HFFc6 (cell line): ENCODE measurements around the gene NKD1. TPM values are rescaled to one million over a fixed set of nuclear protein-coding genes. Genes with fewer than 3 reads are reported as not detected.
"Not testable (repeated sequence)": the region's sequence is repeated elsewhere in the genome, so short reads cannot be mapped to it uniquely, and the experiment has no call there.

Experiments used
- DNase-seq: peaks from one replicate; pipeline ENCODE4 v3.0.0-alpha.2; 2018
- H3K27ac Mint-ChIP-seq: 2 replicates; pipeline ENCODE4 v1.8.0; 2020; ENCODE audit warnings: mild to moderate bottlenecking, mixed read lengths
- H3K27me3 Mint-ChIP-seq: 2 replicates; pipeline ENCODE4 v1.8.0; 2021; ENCODE audit warnings: mild to moderate bottlenecking, moderate library complexity, mixed read lengths; ENCODE audit not compliant: insufficient read depth
- H3K36me3 Mint-ChIP-seq: 2 replicates; pipeline ENCODE4 v1.8.0; 2021; ENCODE audit warnings: low read depth, mixed read lengths
- H3K4me1 Mint-ChIP-seq: 2 replicates; pipeline ENCODE4 v1.8.0; 2020; ENCODE audit warnings: low read depth, mixed read lengths
- H3K4me3 Mint-ChIP-seq: 2 replicates; pipeline ENCODE4 v1.8.0; 2020; ENCODE audit warnings: mild to moderate bottlenecking, moderate library complexity, mixed read lengths
- H3K9me3 Mint-ChIP-seq: 2 replicates; pipeline ENCODE4 v1.8.0; 2020; ENCODE audit warnings: mild to moderate bottlenecking, mixed read lengths
- CTCF ChIP-seq: fragments of 200-600 bp; sonication (generic); IDR thresholded peaks from 2 replicates; pipeline ENCODE4 v1.5.0; 2021; ENCODE audit warnings: antibody characterized with exemption, mild to moderate bottlenecking
- total RNA-seq, 6 experiments: library from RNA; stranded (reverse); fragmentation: NEBNext Ultra II Directional; extraction: Animal tissue kit (Norgen Biotek cat#: 25700); gene quantifications; 2 replicates in 1 of 6; 3 replicates in 5 of 6; pipeline ENCODE4 v1.2.3, GENCODE V29; 2021

Gene NKD1
- total RNA-seq, 6 experiments from 2014 or later: not detected

DNA sequence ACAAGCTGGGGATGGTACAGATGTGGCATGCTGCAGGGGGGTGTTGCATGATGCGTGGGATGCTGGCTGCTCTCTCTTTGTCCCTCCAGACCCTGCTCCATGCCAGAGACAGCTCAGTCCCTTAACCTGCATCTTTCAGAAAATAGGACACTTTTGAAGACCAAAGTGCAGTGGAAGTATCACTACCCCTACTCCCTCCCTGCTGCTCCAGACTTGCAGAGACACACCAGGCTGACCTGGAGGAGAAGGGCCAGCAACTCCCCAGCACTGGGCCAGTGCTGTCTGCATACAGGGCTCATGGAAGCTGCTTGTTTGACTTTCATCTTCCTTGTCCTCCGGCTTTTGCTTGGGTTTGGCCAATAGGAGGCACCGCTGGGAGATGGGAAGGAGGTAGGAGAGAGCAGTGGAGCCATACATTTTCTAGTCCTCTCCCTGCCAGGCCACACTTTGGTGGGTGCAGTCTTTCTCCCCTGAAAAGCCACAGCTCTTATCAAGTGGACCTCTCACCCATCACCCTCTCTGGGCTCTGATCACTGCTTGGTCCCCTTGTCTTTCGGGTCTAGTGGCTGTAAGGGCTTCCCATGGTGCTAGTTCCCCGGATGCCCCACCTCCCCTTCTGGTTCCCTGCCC, 46.1 kb upstream of the NKD1 start:
- peaks cover 14% of the 10 kb centered on the region for H3K4me1 Mint-ChIP-seq
- no peaks in the 10 kb centered on the region for H3K9me3 Mint-ChIP-seq
- H3K27ac Mint-ChIP-seq: no peak overlapping the region
- DNase-seq: no peak
- no peaks in the 10 kb centered on the region for H3K36me3 Mint-ChIP-seq
- no peak overlapping the region for H3K4me3 Mint-ChIP-seq
- no peak for TF ChIP-seq CTCF
- H3K27me3 Mint-ChIP-seq: peaks cover 8% of the 10 kb centered on the region

DNA sequence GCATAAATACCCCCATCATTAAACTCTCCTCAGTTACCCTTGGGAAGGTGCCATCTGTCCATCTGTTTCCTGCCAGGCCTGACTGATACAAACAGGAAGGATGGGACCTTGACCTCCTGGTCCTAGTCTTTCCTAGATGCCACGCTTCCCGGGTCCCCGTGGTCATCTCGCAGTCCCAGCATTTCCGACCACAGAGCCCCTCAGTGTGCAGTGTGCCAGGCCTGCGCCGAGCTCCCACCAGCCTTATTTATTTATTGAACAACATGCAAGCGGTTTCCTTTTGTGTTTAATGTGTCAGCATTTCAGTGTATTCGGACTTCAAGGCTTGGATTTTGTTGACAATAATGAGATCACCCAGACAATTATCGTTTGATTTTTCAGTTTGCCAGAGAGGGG, 45.6 kb upstream of the NKD1 start:
- Mint-ChIP-seq H3K9me3 (no peaks in the 10 kb centered on the region), H3K27me3 (peaks cover 9% of the 10 kb centered on the region), H3K27ac (no peak overlapping the region), H3K4me1 (peaks cover 9% of the 10 kb centered on the region), H3K36me3 (no peaks in the 10 kb centered on the region), H3K4me3 (no peak overlapping the region)
- TF ChIP-seq CTCF: no peak
- DNase-seq: no peak

- not testable (repeated sequence) for DNase-seq, H3K9me3 Mint-ChIP-seq, H3K36me3 Mint-ChIP-seq, H3K4me1 Mint-ChIP-seq, H3K27ac Mint-ChIP-seq, H3K4me3 Mint-ChIP-seq
- H3K27me3 Mint-ChIP-seq: peaks cover 13% of the 10 kb centered on the region
These were observed 44.2 kb upstream of the NKD1 start for GRCh38 chr16:50503868-50504531.

DNA sequence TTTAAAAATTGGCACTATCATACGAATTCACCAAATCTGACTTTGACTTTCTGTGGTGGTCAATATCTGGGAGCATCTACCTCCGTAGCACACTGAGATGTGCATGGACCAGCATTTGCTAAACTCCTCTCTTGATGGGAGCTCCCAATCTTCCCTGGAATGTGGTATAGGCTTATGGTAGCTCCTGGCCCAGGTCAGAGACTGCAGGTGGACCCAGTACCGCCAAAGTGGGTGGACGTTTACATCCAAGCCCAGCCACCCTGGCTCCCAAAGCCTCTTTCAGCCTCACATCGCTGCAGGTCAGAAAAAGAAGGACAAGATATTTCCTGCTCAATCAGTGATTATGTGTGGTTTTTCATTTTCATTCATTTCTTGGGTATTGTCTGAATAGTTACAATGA, 43.1 kb upstream of the NKD1 start:
- no peak for TF ChIP-seq CTCF
- H3K4me1 Mint-ChIP-seq: no peaks in the 10 kb centered on the region
- H3K4me3 Mint-ChIP-seq: no peak overlapping the region
- no peak overlapping the region for H3K27ac Mint-ChIP-seq
- DNase-seq: no peak
- H3K36me3 Mint-ChIP-seq: no peaks in the 10 kb centered on the region
- no peaks in the 10 kb centered on the region for H3K9me3 Mint-ChIP-seq
- peaks cover 13% of the 10 kb centered on the region for H3K27me3 Mint-ChIP-seq

DNA sequence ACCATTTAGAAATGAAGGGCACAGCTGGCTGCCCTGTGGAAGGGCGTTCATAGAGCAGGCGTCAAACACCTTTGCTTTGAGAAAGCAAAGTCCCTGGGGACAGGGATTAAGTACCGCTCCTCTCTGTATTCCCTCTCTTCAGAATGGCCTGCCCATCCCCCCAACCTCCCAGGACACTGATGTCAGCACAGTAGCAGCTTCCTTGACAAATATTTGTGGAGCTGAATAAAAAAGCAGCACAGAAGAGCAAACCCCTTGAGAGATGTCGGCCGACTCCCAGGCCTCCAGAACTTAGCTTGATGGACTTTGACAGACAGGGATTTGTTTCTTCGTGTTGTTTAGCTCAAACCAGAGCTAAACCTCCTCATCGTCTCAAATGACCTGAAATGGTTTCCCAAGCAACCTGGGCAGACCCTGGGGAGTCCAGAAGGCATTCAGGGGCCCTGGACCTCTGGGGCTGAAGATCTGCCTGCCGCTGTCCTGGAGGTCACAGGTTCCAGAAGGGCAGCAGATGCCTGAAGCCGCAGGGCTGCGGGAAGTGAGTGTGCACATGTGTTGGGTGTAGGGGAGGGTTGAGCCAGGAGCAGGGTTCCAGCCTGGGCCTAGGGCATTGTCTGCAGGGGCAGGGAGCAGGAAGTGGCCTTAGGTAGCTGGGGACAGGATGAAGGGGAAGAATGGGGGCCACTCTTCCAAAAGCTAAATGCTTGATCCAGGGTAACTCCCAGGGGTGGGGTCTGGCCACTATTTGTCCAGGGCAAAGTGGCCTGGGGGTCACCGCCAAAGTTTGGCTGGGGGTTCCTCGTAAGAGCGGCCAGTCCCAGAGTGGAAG, 42.3 kb upstream of the NKD1 start:
- DNase-seq: no peak
- H3K27ac Mint-ChIP-seq: no peak overlapping the region
- no peaks in the 10 kb centered on the region for H3K4me1 Mint-ChIP-seq
- no peaks in the 10 kb centered on the region for H3K9me3 Mint-ChIP-seq
- no peaks in the 10 kb centered on the region for H3K36me3 Mint-ChIP-seq
- no peak for TF ChIP-seq CTCF
- peaks cover 13% of the 10 kb centered on the region for H3K27me3 Mint-ChIP-seq
- no peak overlapping the region for H3K4me3 Mint-ChIP-seq

GRCh38 chr16:50506543-50506937, 41.7 kb upstream of the NKD1 start:
- TF ChIP-seq CTCF: no peak
- Mint-ChIP-seq H3K4me1 (no peaks in the 10 kb centered on the region), H3K27ac (no peak overlapping the region), H3K4me3 (no peak overlapping the region), H3K27me3 (peaks cover 13% of the 10 kb centered on the region), H3K9me3 (no peaks in the 10 kb centered on the region), H3K36me3 (no peaks in the 10 kb centered on the region)
- DNase-seq: no peak
